Type B pancreatic cell (in vitro differentiated cells): ENCODE data around the gene PCARE. TPM values are rescaled to one million over a fixed set of nuclear protein-coding genes. Genes with fewer than 3 reads are reported as not detected.

Source experiments
- DNase-seq: peaks from one replicate; pipeline ENCODE4 v3.0.0; 2021; ENCODE audit warnings: mixed read lengths; ENCODE audit not compliant: unreplicated experiment; ENCODE audit errors: extremely low spot score
- H3K27ac Mint-ChIP-seq: 2 replicates; pipeline ENCODE4 v1.8.0; 2021; ENCODE audit warnings: mild to moderate bottlenecking, mixed read lengths
- H3K27me3 Mint-ChIP-seq: 2 replicates; pipeline ENCODE4 v1.8.0; 2021; ENCODE audit warnings: mixed read lengths
- H3K36me3 Mint-ChIP-seq: 2 replicates; pipeline ENCODE4 v1.8.0; 2021; ENCODE audit warnings: mixed read lengths
- H3K4me1 Mint-ChIP-seq: one replicate; pipeline ENCODE4 v1.8.0; 2021; ENCODE audit warnings: mixed read lengths; ENCODE audit not compliant: unreplicated experiment
- H3K4me3 Mint-ChIP-seq: 2 replicates; pipeline ENCODE4 v1.8.0; 2021; ENCODE audit warnings: mild to moderate bottlenecking, mixed read lengths
- H3K9me3 Mint-ChIP-seq: 2 replicates; pipeline ENCODE4 v1.8.0; 2021; ENCODE audit warnings: mixed read lengths
- total RNA-seq: library from RNA; stranded (reverse); gene quantifications from 2 replicates; pipeline ENCODE4 v1.2.1, GENCODE V29; 2021; ENCODE audit warnings: low replicate concordance
- TF ChIP-seq, protein P1 (sequence below): fragments of 200-600 bp; sonication (generic); conservative IDR thresholded peaks from 2 replicates; pipeline ENCODE4 v1.5.0; 2021; ENCODE audit warnings: antibody characterized with exemption, mild to moderate bottlenecking

PCARE gene
- total RNA-seq, 1 donor from 2014 or later: not detected

GRCh38 chr2:29115797-29116781, 41.8 kb upstream of the PCARE start:
- peaks cover 27% of the 10 kb centered on the region for H3K4me1 Mint-ChIP-seq
- TF ChIP-seq, protein P1, sequence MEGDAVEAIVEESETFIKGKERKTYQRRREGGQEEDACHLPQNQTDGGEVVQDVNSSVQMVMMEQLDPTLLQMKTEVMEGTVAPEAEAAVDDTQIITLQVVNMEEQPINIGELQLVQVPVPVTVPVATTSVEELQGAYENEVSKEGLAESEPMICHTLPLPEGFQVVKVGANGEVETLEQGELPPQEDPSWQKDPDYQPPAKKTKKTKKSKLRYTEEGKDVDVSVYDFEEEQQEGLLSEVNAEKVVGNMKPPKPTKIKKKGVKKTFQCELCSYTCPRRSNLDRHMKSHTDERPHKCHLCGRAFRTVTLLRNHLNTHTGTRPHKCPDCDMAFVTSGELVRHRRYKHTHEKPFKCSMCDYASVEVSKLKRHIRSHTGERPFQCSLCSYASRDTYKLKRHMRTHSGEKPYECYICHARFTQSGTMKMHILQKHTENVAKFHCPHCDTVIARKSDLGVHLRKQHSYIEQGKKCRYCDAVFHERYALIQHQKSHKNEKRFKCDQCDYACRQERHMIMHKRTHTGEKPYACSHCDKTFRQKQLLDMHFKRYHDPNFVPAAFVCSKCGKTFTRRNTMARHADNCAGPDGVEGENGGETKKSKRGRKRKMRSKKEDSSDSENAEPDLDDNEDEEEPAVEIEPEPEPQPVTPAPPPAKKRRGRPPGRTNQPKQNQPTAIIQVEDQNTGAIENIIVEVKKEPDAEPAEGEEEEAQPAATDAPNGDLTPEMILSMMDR: no peak
- no peaks in the 10 kb centered on the region for H3K36me3 Mint-ChIP-seq
- no peak for DNase-seq
- peak overlapping the region; percentile 94 for H3K4me3 Mint-ChIP-seq
- H3K27me3 Mint-ChIP-seq: peaks cover 13% of the 10 kb centered on the region
- peak overlapping the region; percentile 89 for H3K27ac Mint-ChIP-seq
- H3K9me3 Mint-ChIP-seq: no peaks in the 10 kb centered on the region

- TF ChIP-seq, protein P1: no peak
- H3K27ac Mint-ChIP-seq: peak within 1 kb of the TSS; percentile 89
- H3K4me3 Mint-ChIP-seq: peak within 1 kb of the TSS; percentile 94
- DNase-seq: peak; percentile 71
- H3K4me1 Mint-ChIP-seq: peaks cover 29% of the 10 kb centered on the region
- H3K36me3 Mint-ChIP-seq: no peaks in the 10 kb centered on the region
- no peaks in the 10 kb centered on the region for H3K9me3 Mint-ChIP-seq
- peaks cover 13% of the 10 kb centered on the region for H3K27me3 Mint-ChIP-seq
Observed at GRCh38 chr2:29114946-29115609, 40.8 kb upstream of the PCARE start, which contains the start of gene CLIP4. TSS of gene CLIP4 (plus strand) at chr2:29115415. CDS start at chr2:29121389, 5,974 bp downstream.

- H3K36me3 Mint-ChIP-seq: no peaks in the 10 kb centered on the region
- DNase-seq: no peak
- peak overlapping the region; percentile 92 for H3K4me3 Mint-ChIP-seq
- H3K27me3 Mint-ChIP-seq: peaks cover 13% of the 10 kb centered on the region
- H3K27ac Mint-ChIP-seq: peak overlapping the region; percentile 83
- H3K9me3 Mint-ChIP-seq: no peaks in the 10 kb centered on the region
- peaks cover 30% of the 10 kb centered on the region for H3K4me1 Mint-ChIP-seq
- TF ChIP-seq, protein P1: no peak
Observed at GRCh38 chr2:29114586-29114945, 40.2 kb upstream of the PCARE start.

GRCh38 chr2:29113891-29114321, 39.6 kb upstream of the PCARE start:
- H3K27ac Mint-ChIP-seq: peak overlapping the region; percentile 83
- TF ChIP-seq, protein P1: no peak
- peaks cover 13% of the 10 kb centered on the region for H3K27me3 Mint-ChIP-seq
- peaks cover 32% of the 10 kb centered on the region for H3K4me1 Mint-ChIP-seq
- no peaks in the 10 kb centered on the region for H3K36me3 Mint-ChIP-seq
- H3K9me3 Mint-ChIP-seq: no peaks in the 10 kb centered on the region
- DNase-seq: no peak
- peak overlapping the region; percentile 92 for H3K4me3 Mint-ChIP-seq

DNA sequence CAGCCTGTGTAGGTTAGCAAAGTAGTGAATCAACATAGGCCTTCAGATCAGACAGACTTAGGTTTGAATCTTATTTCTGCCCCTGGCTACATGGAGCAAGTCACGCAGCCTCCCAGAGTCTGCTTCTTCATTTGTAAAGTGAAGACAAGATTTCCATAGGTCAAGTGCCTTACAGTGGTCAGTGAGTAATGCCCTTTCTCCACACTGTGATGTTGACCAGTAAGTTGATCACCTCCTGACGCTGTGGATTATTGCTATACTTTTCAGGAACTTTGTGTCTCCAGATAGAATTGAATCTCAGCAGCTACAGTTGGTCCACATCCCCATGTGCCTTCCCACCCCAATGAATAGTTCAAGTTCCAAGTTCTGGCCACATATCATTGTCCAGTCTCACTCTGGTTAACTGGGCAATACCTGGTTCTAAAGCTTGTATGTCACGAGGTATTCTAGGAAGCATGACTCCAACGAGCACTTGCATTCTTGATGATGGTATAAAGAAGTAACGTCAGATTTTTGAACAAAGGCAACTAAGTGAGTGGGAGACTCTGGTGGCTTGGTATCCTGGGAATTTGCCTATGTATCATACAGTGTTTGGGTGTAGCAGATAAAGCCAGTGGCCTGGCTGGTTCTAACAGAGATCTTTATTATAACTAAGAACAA, 38.8 kb upstream of the PCARE start:
- peak overlapping the region; percentile 83 for H3K27ac Mint-ChIP-seq
- H3K9me3 Mint-ChIP-seq: no peaks in the 10 kb centered on the region

More for the DNA sequence above, 38.8 kb upstream of the PCARE start:
- peaks cover 32% of the 10 kb centered on the region for H3K4me1 Mint-ChIP-seq
- H3K36me3 Mint-ChIP-seq: no peaks in the 10 kb centered on the region
- TF ChIP-seq, protein P1: no peak
- DNase-seq: no peak
- peak overlapping the region; percentile 92 for H3K4me3 Mint-ChIP-seq
- H3K27me3 Mint-ChIP-seq: peaks cover 13% of the 10 kb centered on the region
